ENCODE results near the gene MAGI1.

The MAGI1 gene

GRCh38 chr3:65595222-65596028 lies 443.3 kb downstream of the MAGI1 start:
- peak; percentile 23 for DNase-seq (ENCODE audit: low read depth, low spot score)

- DNase-seq (ENCODE audit: low read depth, low spot score) = no peak
Observed at GRCh38 chr3:65593780-65594752, 444.7 kb downstream of the MAGI1 start.

GRCh38 chr3:65591313-65591712 lies 447.4 kb downstream of the MAGI1 start:
- DNase-seq (ENCODE audit: low read depth, low spot score) = no peak

- DNase-seq (ENCODE audit: low read depth, low spot score) = no peak
Observed at GRCh38 chr3:65588884-65589283, 449.8 kb downstream of the MAGI1 start.

- DNase-seq (ENCODE audit: low read depth, low spot score) = no peak
Observed at GRCh38 chr3:65587650-65588439, 450.9 kb downstream of the MAGI1 start.

- DNase-seq (ENCODE audit: low read depth, low spot score) = no peak
Observed at GRCh38 chr3:65584913-65585312, 453.8 kb downstream of the MAGI1 start.

- DNase-seq (ENCODE audit: low read depth, low spot score) = peak; percentile 6
Observed at GRCh38 chr3:65584002-65584401, 454.7 kb downstream of the MAGI1 start.

- DNase-seq (ENCODE audit: low read depth, low spot score) = peak; percentile 14
Observed at GRCh38 chr3:65583188-65583587, 455.5 kb downstream of the MAGI1 start.

GRCh38 chr3:65582012-65582717 lies 456.6 kb downstream of the MAGI1 start:
- no peak for DNase-seq (ENCODE audit: low read depth, low spot score)

- no peak for DNase-seq (ENCODE audit: low read depth, low spot score)
Observed at GRCh38 chr3:65581313-65581712, 457.4 kb downstream of the MAGI1 start.

GRCh38 chr3:65578861-65579260 lies 459.9 kb downstream of the MAGI1 start:
- no peak for DNase-seq (ENCODE audit: low read depth, low spot score)

GRCh38 chr3:65577843-65578430 lies 460.8 kb downstream of the MAGI1 start:
- DNase-seq (ENCODE audit: low read depth, low spot score) = peak; percentile 15

GRCh38 chr3:65576966-65577365 lies 461.8 kb downstream of the MAGI1 start:
- no peak for DNase-seq (ENCODE audit: low read depth, low spot score)

- no peak for DNase-seq (ENCODE audit: low read depth, low spot score)
Observed at GRCh38 chr3:65576228-65576627, 462.5 kb downstream of the MAGI1 start.

- peak; percentile 62 for DNase-seq (ENCODE audit: low read depth, low spot score)
Observed at GRCh38 chr3:65575376-65575840, 463.3 kb downstream of the MAGI1 start.

GRCh38 chr3:65573548-65574116 lies 465.1 kb downstream of the MAGI1 start:
- DNase-seq (ENCODE audit: low read depth, low spot score) = no peak

- no peak for DNase-seq (ENCODE audit: low read depth, low spot score)
Observed at GRCh38 chr3:65572175-65572777, 466.4 kb downstream of the MAGI1 start.

- no peak for DNase-seq (ENCODE audit: low read depth, low spot score)
Observed at GRCh38 chr3:65569845-65570405, 468.8 kb downstream of the MAGI1 start.

GRCh38 chr3:65569129-65569528 lies 469.6 kb downstream of the MAGI1 start:
- no peak for DNase-seq (ENCODE audit: low read depth, low spot score)

Measured in astrocyte of the hippocampus (primary cell).